HepG2 (cell line): ENCODE measurements around the gene INTS1. TPM values are rescaled to one million over a fixed set of nuclear protein-coding genes. Genes with fewer than 3 reads are reported as not detected.

Experiments
- CBFB ChIP-seq: sonication (generic); formaldehyde crosslinking; IDR thresholded peaks from 2 replicates; pipeline ENCODE4 v1.4.0; 2020; ENCODE audit warnings: missing genetic modification reagents
- CTCF ChIP-seq: sonication (generic); formaldehyde crosslinking; IDR thresholded peaks from 2 replicates; pipeline ENCODE4 v1.5.0; 2020; ENCODE audit warnings: mild to moderate bottlenecking, missing genetic modification reagents, moderate library complexity
- KLF13 ChIP-seq: sonication (generic); formaldehyde crosslinking; IDR thresholded peaks from 2 replicates; pipeline ENCODE4 v1.4.0; 2020; ENCODE audit warnings: mild to moderate bottlenecking, missing genetic modification reagents
- MBD4 ChIP-seq: IDR thresholded peaks from 2 replicates; pipeline ENCODE4 v1.6.1; 2012; ENCODE audit warnings: low read length, inconsistent platforms, borderline replicate concordance
- PBX2 ChIP-seq: IDR thresholded peaks from 2 replicates; pipeline ENCODE4 v1.6.1; 2016; ENCODE audit warnings: control low read depth
- RERE ChIP-seq: IDR thresholded peaks from 2 replicates; pipeline ENCODE4 v1.6.1; 2016; ENCODE audit warnings: low read depth, missing genetic modification reagents, missing compliant biosample characterization
- REXO4 ChIP-seq: sonication (generic); formaldehyde crosslinking; IDR thresholded peaks from 2 replicates; pipeline ENCODE4 v1.8.0; 2022; ENCODE audit warnings: missing genetic modification reagents, mild to moderate bottlenecking, borderline replicate concordance
- RFX1 ChIP-seq: fragments of 450-650 bp; IDR thresholded peaks from 2 replicates; pipeline ENCODE4 v1.6.1; 2017
- SIN3A ChIP-seq: IDR thresholded peaks from 2 replicates; pipeline ENCODE4 v1.6.1; 2011; ENCODE audit warnings: low read depth, mild to moderate bottlenecking, control low read depth, low read length, borderline replicate concordance
- U2AF2 ChIP-seq: fragments of 200-400 bp; formaldehyde crosslinking; IDR thresholded peaks from 2 replicates; pipeline ENCODE4 v1.6.1; 2017; ENCODE audit warnings: low read depth, mild to moderate bottlenecking, low read length
- ZNF10 ChIP-seq: sonication (generic); formaldehyde crosslinking; IDR thresholded peaks from 2 replicates; pipeline ENCODE4 v1.4.0; 2020; ENCODE audit warnings: mild to moderate bottlenecking, low read depth, missing genetic modification reagents, borderline replicate concordance
- ZNF251 ChIP-seq: sonication (generic); formaldehyde crosslinking; IDR thresholded peaks from 2 replicates; pipeline ENCODE4 v1.9.0; 2021; ENCODE audit warnings: mild to moderate bottlenecking, missing genetic modification reagents
- polyA plus RNA-seq, 8 experiments: library from polyadenylated mRNA; depleted of rRNA in 3 of 8; stranded (reverse) in 7 of 8; unstranded in 1 of 8; fragments of >200 nt; fragmentation: Illumina TruSeq in 4 of 8; extraction: Trizol in 4 of 8; gene quantifications; 2 replicates each; pipeline versions ENCODE4 v1.2.1 to v1.2.3, GENCODE V29; 2011 to 2016; ENCODE audit warnings: low read depth in 4 of 8, missing spikeins in 1 of 8, mixed read lengths in 1 of 8; ENCODE audit not compliant: insufficient read depth in 1 of 8
- total RNA-seq, 5 experiments: library from RNA; depleted of rRNA; stranded (reverse); fragments of >200 nt; fragmentation: Illumina TruSeq; extraction: Trizol; gene quantifications; 2 replicates each; pipeline ENCODE4 v1.2.3, GENCODE V29; 2016; ENCODE audit warnings: low read depth in 1 of 5
- TF ChIP-seq, protein P1 (sequence below): sonication (generic); formaldehyde crosslinking; IDR thresholded peaks from 2 replicates; pipeline ENCODE4 v1.4.0; 2020; ENCODE audit warnings: missing genetic modification reagents
- TF ChIP-seq, protein P2 (sequence below): sonication (generic); formaldehyde crosslinking; IDR thresholded peaks from 2 replicates; pipeline ENCODE4 v1.5.0; 2020; ENCODE audit warnings: mild to moderate bottlenecking, missing genetic modification reagents

The INTS1 gene
- total and polyA plus RNA-seq, 2 of the 13 experiments (the other 11 are each of a cell fraction or from before 2014, with no cell fraction given) = 13.7 to 29.0 TPM

GRCh38 chr7:1466524-1467271 lies 37.5 kb downstream of the INTS1 start (continued):
- TF ChIP-seq, protein P1, sequence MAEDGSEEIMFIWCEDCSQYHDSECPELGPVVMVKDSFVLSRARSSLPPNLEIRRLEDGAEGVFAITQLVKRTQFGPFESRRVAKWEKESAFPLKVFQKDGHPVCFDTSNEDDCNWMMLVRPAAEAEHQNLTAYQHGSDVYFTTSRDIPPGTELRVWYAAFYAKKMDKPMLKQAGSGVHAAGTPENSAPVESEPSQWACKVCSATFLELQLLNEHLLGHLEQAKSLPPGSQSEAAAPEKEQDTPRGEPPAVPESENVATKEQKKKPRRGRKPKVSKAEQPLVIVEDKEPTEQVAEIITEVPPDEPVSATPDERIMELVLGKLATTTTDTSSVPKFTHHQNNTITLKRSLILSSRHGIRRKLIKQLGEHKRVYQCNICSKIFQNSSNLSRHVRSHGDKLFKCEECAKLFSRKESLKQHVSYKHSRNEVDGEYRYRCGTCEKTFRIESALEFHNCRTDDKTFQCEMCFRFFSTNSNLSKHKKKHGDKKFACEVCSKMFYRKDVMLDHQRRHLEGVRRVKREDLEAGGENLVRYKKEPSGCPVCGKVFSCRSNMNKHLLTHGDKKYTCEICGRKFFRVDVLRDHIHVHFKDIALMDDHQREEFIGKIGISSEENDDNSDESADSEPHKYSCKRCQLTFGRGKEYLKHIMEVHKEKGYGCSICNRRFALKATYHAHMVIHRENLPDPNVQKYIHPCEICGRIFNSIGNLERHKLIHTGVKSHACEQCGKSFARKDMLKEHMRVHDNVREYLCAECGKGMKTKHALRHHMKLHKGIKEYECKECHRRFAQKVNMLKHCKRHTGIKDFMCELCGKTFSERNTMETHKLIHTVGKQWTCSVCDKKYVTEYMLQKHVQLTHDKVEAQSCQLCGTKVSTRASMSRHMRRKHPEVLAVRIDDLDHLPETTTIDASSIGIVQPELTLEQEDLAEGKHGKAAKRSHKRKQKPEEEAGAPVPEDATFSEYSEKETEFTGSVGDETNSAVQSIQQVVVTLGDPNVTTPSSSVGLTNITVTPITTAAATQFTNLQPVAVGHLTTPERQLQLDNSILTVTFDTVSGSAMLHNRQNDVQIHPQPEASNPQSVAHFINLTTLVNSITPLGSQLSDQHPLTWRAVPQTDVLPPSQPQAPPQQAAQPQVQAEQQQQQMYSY = no peak
- TF ChIP-seq RFX1 = peak; percentile 29; the same call in 1 of the 2 replicates
- peak; percentile 92 for TF ChIP-seq CTCF (CRISPR knock-in tag)
- no peak for TF ChIP-seq ZNF10 (CRISPR knock-in tag)
- TF ChIP-seq U2AF2 = no peak
- TF ChIP-seq, protein P2, sequence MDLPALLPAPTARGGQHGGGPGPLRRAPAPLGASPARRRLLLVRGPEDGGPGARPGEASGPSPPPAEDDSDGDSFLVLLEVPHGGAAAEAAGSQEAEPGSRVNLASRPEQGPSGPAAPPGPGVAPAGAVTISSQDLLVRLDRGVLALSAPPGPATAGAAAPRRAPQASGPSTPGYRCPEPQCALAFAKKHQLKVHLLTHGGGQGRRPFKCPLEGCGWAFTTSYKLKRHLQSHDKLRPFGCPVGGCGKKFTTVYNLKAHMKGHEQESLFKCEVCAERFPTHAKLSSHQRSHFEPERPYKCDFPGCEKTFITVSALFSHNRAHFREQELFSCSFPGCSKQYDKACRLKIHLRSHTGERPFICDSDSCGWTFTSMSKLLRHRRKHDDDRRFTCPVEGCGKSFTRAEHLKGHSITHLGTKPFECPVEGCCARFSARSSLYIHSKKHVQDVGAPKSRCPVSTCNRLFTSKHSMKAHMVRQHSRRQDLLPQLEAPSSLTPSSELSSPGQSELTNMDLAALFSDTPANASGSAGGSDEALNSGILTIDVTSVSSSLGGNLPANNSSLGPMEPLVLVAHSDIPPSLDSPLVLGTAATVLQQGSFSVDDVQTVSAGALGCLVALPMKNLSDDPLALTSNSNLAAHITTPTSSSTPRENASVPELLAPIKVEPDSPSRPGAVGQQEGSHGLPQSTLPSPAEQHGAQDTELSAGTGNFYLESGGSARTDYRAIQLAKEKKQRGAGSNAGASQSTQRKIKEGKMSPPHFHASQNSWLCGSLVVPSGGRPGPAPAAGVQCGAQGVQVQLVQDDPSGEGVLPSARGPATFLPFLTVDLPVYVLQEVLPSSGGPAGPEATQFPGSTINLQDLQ (CRISPR knock-in tag) = no peak
- no peak for TF ChIP-seq ZNF251 (CRISPR knock-in tag)
- TF ChIP-seq KLF13 = no peak
- no peak for TF ChIP-seq MBD4
- no peak for TF ChIP-seq RERE (CRISPR knock-in tag)
- 0 out of 2 replicates have a peak, but pooled peaks have one; percentile 34 for TF ChIP-seq SIN3A
- TF ChIP-seq CBFB (CRISPR knock-in tag) = no peak
- no peak for TF ChIP-seq REXO4 (CRISPR knock-in tag)
- no peak for TF ChIP-seq PBX2 (CRISPR knock-in tag)
